Mononuclear cell (primary cell): ENCODE data around the gene TSHZ2. TPM values are rescaled to one million over a fixed set of nuclear protein-coding genes. Genes with fewer than 3 reads are reported as not detected.

Experiments used
- H3K27me3 ChIP-seq: 2 replicates; pipeline ENCODE4 v1.6.0; 2011; ENCODE audit warnings: low read length, control low read depth; ENCODE audit not compliant: insufficient read depth
- H3K4me1 ChIP-seq: 2 replicates; pipeline ENCODE4 v1.5.1; 2011; ENCODE audit warnings: mild to moderate bottlenecking, low read length, control low read depth; ENCODE audit not compliant: insufficient read depth
- H3K4me3 ChIP-seq: 2 replicates; pipeline ENCODE4 v1.5.1; 2011; ENCODE audit warnings: mild to moderate bottlenecking, low read length, moderate library complexity
- H3K9me3 ChIP-seq: 2 replicates; pipeline ENCODE4 v1.5.1; 2011; ENCODE audit warnings: low read depth, mild to moderate bottlenecking, control low read depth, low read length
- total RNA-seq: library from RNA; depleted of rRNA; stranded (reverse); fragments of >200 nt; gene quantifications from one replicate; pipeline ENCODE4 v1.2.3, GENCODE V29; 2012

TSHZ2 gene
- total RNA-seq, 1 donor, result 21.3 TPM

DNA sequence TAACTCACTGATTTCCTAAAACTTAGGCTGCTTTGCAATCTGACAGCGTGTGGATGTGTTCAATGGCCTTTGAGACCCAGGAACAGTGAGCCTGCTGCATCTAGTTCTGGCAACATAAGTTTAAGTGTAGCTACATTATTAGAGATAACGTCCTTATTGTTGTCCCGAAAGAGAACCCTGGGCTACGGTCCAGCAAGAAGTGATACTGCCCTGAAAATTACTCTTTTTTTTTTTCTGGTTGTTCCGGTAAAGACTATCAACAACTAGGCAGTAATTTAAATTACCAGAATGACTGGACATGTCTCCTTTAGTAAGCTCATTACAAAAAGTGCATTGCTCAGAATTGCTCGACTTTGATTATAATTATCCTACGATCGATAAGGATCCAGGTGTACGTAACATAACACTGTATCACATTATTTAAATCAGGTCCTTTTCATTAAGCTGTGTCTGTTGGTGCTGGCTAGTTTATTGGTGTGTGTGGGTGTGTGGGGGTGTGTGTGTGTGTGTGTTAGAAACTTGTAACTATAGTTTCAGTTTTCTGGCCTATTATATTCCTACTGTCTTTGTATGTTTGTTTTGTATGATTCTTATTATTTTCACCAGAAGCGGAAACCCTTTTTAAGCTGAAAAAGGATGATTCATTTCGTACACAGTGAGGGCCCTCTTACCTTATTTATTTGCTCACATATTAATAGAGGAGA is 3.0 kb downstream of the TSHZ2 start:
- H3K4me1 ChIP-seq, result no peaks in the 10 kb centered on the region
- H3K27me3 ChIP-seq, result peaks cover 28% of the 10 kb centered on the region
- no peaks in the 10 kb centered on the region for H3K9me3 ChIP-seq
- H3K4me3 ChIP-seq, result no peak overlapping the region

DNA sequence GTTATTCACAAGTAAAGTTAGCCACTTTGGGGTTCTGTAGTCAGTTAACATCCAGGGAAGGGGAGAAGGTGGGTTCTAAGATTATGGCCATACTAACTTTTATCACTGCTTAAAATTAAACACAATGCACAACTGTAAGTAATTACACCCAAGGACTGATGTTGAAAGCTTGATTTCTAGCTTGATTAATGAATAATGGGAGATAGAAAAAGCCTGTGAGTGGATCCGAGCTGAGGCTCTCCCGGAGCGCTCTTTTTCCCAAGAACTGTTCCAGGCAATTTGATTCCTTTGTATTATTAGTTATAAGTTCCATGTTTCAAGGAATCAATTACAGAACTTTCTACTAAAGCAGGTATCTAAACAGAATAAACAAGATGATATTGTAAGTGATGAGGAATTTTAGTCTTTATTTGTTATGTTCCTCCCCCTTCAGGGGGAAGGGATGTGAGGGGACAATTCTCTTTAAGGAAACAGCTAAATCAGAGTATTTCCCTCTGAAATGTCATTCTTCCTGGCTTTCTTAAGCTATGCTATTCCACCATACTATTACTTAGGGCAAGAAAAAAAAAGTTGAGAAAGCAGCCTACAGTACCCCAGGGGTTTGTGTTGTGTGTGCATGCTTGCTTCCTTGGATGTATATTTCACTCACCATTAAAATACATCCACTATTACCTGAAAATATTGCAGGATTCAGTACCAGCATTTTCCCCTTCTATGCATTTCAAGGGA is 3.8 kb downstream of the TSHZ2 start:
- no peak overlapping the region for H3K4me3 ChIP-seq
- H3K4me1 ChIP-seq, result no peaks in the 10 kb centered on the region
- H3K9me3 ChIP-seq, result no peaks in the 10 kb centered on the region
- H3K27me3 ChIP-seq, result peaks cover 28% of the 10 kb centered on the region

- Histone ChIP-seq H3K4me3 (no peak overlapping the region), H3K9me3 (no peaks in the 10 kb centered on the region), H3K4me1 (no peaks in the 10 kb centered on the region), H3K27me3 (peaks cover 6% of the 10 kb centered on the region)
Observed at GRCh38 chr20:52978851-52979250, 6.7 kb downstream of the TSHZ2 start.

DNA sequence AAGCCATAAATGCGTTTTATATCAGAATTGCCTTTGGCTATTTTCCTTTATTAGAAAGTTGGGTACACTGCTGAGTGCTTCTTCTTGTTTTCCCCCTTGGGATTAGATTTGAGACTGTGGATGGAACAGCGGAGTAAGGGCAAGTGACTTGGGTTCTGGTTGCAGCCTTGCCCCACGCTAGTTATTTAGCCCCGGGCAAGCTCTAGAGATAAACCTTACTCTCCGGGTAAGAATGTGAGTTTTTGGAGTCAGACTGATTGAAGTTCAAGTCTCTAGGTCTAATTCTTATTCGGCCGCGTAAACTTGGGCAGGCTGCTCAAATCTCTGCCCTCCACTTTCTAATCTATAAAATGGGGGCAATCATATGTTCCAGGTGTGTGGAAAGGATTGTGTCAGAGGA is 8.9 kb downstream of the TSHZ2 start:
- Histone ChIP-seq H3K4me3 (no peak overlapping the region), H3K9me3 (no peaks in the 10 kb centered on the region), H3K27me3 (no peaks in the 10 kb centered on the region), H3K4me1 (no peaks in the 10 kb centered on the region)

DNA sequence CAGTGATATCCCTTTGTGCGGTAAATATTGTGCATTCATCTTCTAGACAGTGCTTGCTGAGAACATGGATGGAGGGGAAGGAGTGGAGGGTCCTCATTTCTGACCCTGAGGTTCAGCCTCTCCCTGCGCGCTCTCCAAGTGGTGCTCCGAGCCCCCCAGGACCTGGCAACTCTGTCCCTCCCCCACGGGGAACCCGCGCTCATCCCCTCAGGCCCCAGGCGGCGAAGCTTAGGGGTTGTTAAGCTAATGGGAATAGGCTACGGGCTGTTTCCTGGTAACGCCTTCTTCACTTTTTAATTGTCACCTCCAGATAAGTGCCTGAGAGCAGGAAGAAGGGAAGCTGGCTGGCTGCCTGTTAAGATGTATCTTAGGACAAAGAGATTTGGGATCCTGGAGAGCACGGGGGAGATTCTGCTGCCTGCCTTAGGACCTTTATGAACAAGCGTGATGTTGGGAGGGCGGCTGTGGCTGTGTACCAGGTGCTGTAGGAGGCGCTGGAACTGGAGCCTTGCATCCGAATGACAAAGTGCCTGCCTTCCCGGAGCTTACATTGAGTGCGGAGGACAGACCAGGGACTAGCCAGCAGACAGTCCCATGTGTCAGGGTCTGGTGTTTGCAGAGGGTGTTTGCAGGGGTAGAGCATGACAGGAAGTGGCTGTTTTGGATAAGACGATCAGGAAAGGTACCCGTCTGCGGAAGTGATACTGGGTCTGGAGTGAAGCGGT is 11.7 kb downstream of the TSHZ2 start:
- no peaks in the 10 kb centered on the region for H3K4me1 ChIP-seq
- H3K4me3 ChIP-seq, result no peak overlapping the region
- no peaks in the 10 kb centered on the region for H3K27me3 ChIP-seq
- no peaks in the 10 kb centered on the region for H3K9me3 ChIP-seq

- H3K4me3 ChIP-seq, result no peak overlapping the region
- no peaks in the 10 kb centered on the region for H3K9me3 ChIP-seq
- H3K27me3 ChIP-seq, result no peaks in the 10 kb centered on the region
- H3K4me1 ChIP-seq, result no peaks in the 10 kb centered on the region
Observed at GRCh38 chr20:52984451-52984810, 12.3 kb downstream of the TSHZ2 start.

DNA sequence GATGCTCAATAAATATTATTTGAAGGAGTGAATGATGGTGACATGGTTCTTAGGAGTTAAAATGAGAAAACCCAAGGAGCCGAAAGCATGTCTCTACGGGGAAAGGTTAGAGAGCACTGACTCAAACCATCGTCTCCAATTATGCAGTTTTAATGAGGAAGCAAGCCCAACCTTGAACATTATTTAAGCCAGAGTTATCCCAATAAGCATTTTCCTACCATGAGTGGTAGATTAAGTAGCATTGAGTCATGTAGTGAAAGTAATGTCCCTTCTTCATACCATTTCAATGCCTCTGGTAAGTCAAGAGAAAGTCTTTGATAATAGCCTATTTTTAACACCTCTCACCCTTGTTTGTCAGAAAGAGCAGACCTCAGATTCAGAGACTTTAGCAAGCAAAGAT is 13.5 kb downstream of the TSHZ2 start:
- H3K4me3 ChIP-seq, result no peak overlapping the region
- H3K9me3 ChIP-seq, result no peaks in the 10 kb centered on the region
- H3K4me1 ChIP-seq, result no peaks in the 10 kb centered on the region
- no peaks in the 10 kb centered on the region for H3K27me3 ChIP-seq

DNA sequence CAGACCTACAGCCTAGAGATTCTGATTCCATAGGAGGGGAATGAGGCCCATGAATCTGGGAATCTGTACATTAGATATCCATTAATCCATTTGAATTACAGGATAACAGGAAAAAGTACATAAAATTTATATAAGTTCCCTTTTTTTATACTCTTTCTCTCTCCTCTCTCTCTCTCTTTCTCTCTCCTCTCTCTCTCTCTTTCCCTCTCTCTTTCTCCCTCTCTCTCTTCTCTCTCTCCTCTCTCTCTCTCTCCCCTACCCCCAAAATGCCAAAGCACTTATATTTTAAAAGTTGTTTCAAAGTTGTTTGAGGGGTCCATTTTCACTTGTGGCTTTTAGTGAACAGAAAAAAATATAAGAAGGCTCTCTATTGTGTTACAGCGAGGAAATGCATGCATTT is 15.1 kb downstream of the TSHZ2 start:
- H3K4me1 ChIP-seq, result no peaks in the 10 kb centered on the region
- H3K9me3 ChIP-seq, result no peaks in the 10 kb centered on the region
- H3K27me3 ChIP-seq, result no peaks in the 10 kb centered on the region
- no peak overlapping the region for H3K4me3 ChIP-seq

- no peaks in the 10 kb centered on the region for H3K4me1 ChIP-seq
- H3K27me3 ChIP-seq, result no peaks in the 10 kb centered on the region
- no peak overlapping the region for H3K4me3 ChIP-seq
- H3K9me3 ChIP-seq, result no peaks in the 10 kb centered on the region
Observed at GRCh38 chr20:52991830-52992229, 19.7 kb downstream of the TSHZ2 start.

DNA sequence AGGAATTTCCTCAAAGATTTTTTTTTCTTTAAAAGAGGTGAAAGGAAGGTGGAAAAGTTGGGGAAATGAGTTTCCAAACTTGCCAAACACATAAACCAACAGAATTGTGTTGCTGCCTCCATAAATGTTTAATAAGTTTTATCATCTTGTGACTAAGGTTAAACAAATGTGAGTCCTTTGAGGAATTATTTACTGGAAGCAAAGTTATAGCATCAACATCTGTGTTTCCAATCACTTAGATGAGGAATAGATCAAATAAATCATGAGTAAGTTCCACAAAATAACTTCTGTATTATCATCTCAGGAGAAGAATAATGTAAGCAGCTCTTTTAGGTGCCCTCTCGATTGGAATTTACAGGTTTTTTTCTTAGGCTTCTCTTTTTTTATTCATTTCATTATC is 20.5 kb downstream of the TSHZ2 start:
- no peaks in the 10 kb centered on the region for H3K4me1 ChIP-seq
- no peaks in the 10 kb centered on the region for H3K27me3 ChIP-seq
- H3K4me3 ChIP-seq, result no peak overlapping the region
- no peaks in the 10 kb centered on the region for H3K9me3 ChIP-seq

DNA sequence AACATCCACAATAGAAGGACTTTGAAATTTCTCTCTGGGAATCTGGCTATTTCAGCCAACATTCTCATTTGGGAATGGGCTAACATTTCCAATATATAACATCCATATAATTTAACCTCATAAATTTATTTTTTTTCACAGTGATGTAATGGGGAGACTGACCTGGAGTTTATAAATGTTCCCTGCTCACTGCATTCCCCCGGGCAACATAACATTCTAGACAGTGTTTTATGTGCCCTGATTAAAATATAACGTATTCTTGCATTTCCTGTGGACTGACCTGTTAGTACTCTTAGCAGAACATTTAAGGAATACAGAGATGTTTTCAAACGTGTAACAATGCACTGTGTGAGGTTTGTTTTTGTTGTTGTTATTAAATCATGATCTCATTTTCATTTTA is 20.9 kb downstream of the TSHZ2 start:
- Histone ChIP-seq H3K4me1 (no peaks in the 10 kb centered on the region), H3K4me3 (no peak overlapping the region), H3K9me3 (no peaks in the 10 kb centered on the region), H3K27me3 (no peaks in the 10 kb centered on the region)

- Histone ChIP-seq H3K27me3 (no peaks in the 10 kb centered on the region), H3K4me1 (no peaks in the 10 kb centered on the region), H3K9me3 (no peaks in the 10 kb centered on the region), H3K4me3 (no peak overlapping the region)
Observed at GRCh38 chr20:52994184-52994970, 22.2 kb downstream of the TSHZ2 start.

- Histone ChIP-seq H3K4me3 (no peak overlapping the region), H3K4me1 (peaks cover 3% of the 10 kb centered on the region), H3K9me3 (no peaks in the 10 kb centered on the region), H3K27me3 (no peaks in the 10 kb centered on the region)
Observed at GRCh38 chr20:52996130-52996529, 24.0 kb downstream of the TSHZ2 start.

DNA sequence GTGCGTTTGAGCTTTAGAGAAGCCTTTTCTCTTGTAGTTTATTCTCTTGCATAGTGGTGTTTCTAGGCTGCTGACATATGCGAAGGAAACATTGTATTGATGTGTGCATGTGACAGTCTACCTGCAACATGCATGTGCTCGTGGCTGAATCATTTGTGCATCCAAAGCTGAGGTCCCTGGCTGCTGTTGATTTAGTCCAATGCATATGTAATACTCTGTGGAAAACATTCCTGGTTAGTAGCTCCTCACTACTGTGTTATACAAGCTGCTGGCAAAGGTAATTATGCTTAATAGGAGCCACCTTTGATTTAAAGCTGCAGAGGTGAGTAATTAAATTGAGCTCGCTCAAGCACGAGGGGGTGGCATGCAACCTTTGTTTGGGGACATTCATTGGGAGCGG is 24.5 kb downstream of the TSHZ2 start:
- Histone ChIP-seq H3K4me3 (no peak overlapping the region), H3K27me3 (no peaks in the 10 kb centered on the region), H3K9me3 (no peaks in the 10 kb centered on the region), H3K4me1 (peaks cover 3% of the 10 kb centered on the region)

DNA sequence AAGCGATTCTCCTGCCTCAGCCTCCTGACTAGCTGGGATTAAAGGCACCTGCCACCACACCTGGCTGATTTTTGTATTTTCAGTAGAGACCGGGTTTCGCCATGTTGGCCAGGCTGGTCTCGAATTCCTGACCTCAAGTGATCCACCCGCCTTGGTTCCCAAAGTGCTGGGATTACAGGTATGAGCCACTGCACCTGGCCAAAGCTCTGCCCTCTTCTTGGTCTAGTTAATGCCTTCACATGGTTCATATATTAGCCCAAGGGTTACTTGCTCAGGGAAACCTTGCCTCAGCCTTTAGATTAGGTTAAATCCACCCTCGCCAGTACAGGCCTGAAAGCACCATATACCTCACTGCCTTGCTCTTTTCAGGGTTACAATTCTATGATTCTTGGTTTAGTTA is 26.1 kb downstream of the TSHZ2 start:
- no peaks in the 10 kb centered on the region for H3K9me3 ChIP-seq
- no peaks in the 10 kb centered on the region for H3K27me3 ChIP-seq
- H3K4me1 ChIP-seq, result peaks cover 9% of the 10 kb centered on the region
- no peak overlapping the region for H3K4me3 ChIP-seq
